Hepatocyte (in vitro differentiated cells): ENCODE data around the gene ARPC1A. TPM values are rescaled to one million over a fixed set of nuclear protein-coding genes. Genes with fewer than 3 reads are reported as not detected.

ENCODE experiments used
- DNase-seq: peaks from one replicate; pipeline ENCODE4 v3.0.0-alpha.2; 2016; ENCODE audit warnings: low spot score
- H2AFZ ChIP-seq: fragments of 200-600 bp; sonication (generic); 2 replicates; pipeline ENCODE4 v1.6.0; 2016; ENCODE audit warnings: antibody characterized with exemption, mild to moderate bottlenecking
- H3K27ac ChIP-seq: fragments of 200-600 bp; sonication (generic); 2 replicates; pipeline ENCODE4 v1.5.1; 2016; ENCODE audit warnings: mild to moderate bottlenecking
- H3K27me3 ChIP-seq: fragments of 200-600 bp; sonication (generic); 2 replicates; pipeline ENCODE4 v1.6.1; 2016
- H3K36me3 ChIP-seq: fragments of 200-600 bp; sonication (generic); replicated peaks from 2 replicates; pipeline ENCODE4 v1.5.1; 2016; ENCODE audit warnings: low read depth; ENCODE audit not compliant: insufficient read depth
- H3K4me1 ChIP-seq: fragments of 200-600 bp; sonication (generic); 2 replicates; pipeline ENCODE4 v1.5.1; 2016; ENCODE audit warnings: mild to moderate bottlenecking, moderate library complexity; ENCODE audit not compliant: insufficient read depth
- H3K4me2 ChIP-seq: fragments of 200-600 bp; sonication (generic); 2 replicates; pipeline ENCODE4 v1.6.0; 2016
- H3K4me3 ChIP-seq: fragments of 200-600 bp; sonication (generic); 2 replicates; pipeline ENCODE4 v1.5.1; 2016; ENCODE audit warnings: mild to moderate bottlenecking
- H3K79me2 ChIP-seq: fragments of 200-600 bp; sonication (generic); 2 replicates; pipeline ENCODE4 v1.6.0; 2017; ENCODE audit warnings: mild to moderate bottlenecking
- H3K9me2 ChIP-seq: fragments of 200-600 bp; sonication (generic); replicated peaks from 2 replicates; pipeline ENCODE4 v1.6.0; 2017; ENCODE audit warnings: mild to moderate bottlenecking; ENCODE audit not compliant: insufficient read depth
- H3K9me3 ChIP-seq: fragments of 200-600 bp; sonication (generic); 2 replicates; pipeline ENCODE4 v1.5.1; 2016; ENCODE audit warnings: low read depth, mild to moderate bottlenecking
- H4K20me1 ChIP-seq: fragments of 200-600 bp; sonication (generic); 2 replicates; pipeline ENCODE4 v1.6.0; 2016; ENCODE audit warnings: mild to moderate bottlenecking; ENCODE audit not compliant: insufficient read depth, poor library complexity, severe bottlenecking
- EZH2 ChIP-seq: fragments of 200-600 bp; sonication (generic); IDR thresholded peaks from 2 replicates; pipeline ENCODE4 v1.6.1; 2016; ENCODE audit warnings: antibody characterized with exemption, mild to moderate bottlenecking, borderline replicate concordance
- EZH2phosphoT487 ChIP-seq: fragments of 200-600 bp; sonication (generic); IDR thresholded peaks from one replicate; pipeline ENCODE4 v1.6.1; 2018; ENCODE audit warnings: antibody characterized with exemption, mild to moderate bottlenecking, low read depth, moderate library complexity; ENCODE audit not compliant: unreplicated experiment, severe bottlenecking
- WGBS: methylation state at CpG from one replicate; pipeline ENCODE4 v1.1.6; 2016; ENCODE audit warnings: low lambda C conversion rate; ENCODE audit errors: missing lambda C conversion rate; 5-methylcytosine and 5-hydroxymethylcytosine counted together
- polyA plus RNA-seq: library from polyadenylated mRNA; unstranded; fragments of >200 nt; fragmentation: Nextera tagmentation; extraction: Ambion mirVana; gene quantifications from 2 replicates; pipeline ENCODE4 v1.2.1, GENCODE V29; 2016
- total RNA-seq: library from RNA; depleted of rRNA; stranded (reverse); fragments of >200 nt; gene quantifications from 2 replicates; pipeline ENCODE4 v1.2.3, GENCODE V29; 2014
- TF ChIP-seq, protein P1 (sequence below): fragments of 200-600 bp; sonication (generic); IDR thresholded peaks from 2 replicates; pipeline ENCODE4 v1.5.1; 2016; ENCODE audit warnings: antibody characterized with exemption, mild to moderate bottlenecking; ENCODE audit not compliant: poor library complexity

The ARPC1A gene
- total and polyA plus RNA-seq, 2 experiments from 2014 or later: 166 to 190 TPM

DNA sequence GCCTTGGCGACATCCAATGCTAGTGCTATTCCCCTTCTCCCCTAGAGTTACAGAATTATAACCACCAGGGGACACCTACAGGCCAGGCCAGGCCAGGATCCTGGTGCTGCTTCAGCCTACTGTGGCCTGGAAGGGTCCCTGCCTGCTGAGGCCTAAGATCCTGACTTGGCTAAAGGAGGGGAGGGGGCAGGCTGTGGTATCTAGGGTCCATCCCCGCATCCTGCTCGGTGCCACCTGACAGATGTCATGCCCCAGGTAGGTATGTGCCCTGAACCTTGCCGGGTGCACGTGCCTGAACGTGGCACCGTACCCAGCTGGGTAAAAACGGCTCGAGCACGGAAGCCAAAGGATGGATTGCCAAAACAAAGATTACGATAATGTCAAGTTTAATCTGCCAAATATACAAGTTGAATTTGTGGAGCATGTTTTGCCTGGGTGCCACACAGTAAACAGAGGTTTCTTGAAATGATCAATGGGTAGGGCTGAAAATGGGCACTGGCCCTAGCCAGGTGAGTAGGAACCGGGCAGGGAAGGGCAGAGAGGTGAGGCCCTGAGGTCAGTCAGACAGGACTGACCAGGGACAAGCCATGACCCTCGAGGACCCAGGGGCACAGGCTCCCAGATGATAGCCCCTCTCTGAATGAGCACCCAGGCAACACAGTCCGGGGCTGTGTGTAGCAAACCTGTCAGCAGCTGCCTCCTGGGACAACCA is 70.1 kb downstream of the ARPC1A start:
- no peak overlapping the region for H3K4me2 ChIP-seq
- DNase-seq: no peak
- H3K36me3 ChIP-seq: no peaks in the 10 kb centered on the region
- no peaks in the 10 kb centered on the region for H3K9me3 ChIP-seq
- no peak overlapping the region for H3K27ac ChIP-seq
- H3K4me1 ChIP-seq: peaks cover 14% of the 10 kb centered on the region
- TF ChIP-seq EZH2 (no peak), EZH2phosphoT487 (no peak)
- TF ChIP-seq, protein P1, sequence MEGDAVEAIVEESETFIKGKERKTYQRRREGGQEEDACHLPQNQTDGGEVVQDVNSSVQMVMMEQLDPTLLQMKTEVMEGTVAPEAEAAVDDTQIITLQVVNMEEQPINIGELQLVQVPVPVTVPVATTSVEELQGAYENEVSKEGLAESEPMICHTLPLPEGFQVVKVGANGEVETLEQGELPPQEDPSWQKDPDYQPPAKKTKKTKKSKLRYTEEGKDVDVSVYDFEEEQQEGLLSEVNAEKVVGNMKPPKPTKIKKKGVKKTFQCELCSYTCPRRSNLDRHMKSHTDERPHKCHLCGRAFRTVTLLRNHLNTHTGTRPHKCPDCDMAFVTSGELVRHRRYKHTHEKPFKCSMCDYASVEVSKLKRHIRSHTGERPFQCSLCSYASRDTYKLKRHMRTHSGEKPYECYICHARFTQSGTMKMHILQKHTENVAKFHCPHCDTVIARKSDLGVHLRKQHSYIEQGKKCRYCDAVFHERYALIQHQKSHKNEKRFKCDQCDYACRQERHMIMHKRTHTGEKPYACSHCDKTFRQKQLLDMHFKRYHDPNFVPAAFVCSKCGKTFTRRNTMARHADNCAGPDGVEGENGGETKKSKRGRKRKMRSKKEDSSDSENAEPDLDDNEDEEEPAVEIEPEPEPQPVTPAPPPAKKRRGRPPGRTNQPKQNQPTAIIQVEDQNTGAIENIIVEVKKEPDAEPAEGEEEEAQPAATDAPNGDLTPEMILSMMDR: no peak
- 96% methylated on average over 14 of the region's 14 CpGs for WGBS
- no peaks in the 10 kb centered on the region for H4K20me1 ChIP-seq
- no peak overlapping the region for H2AFZ ChIP-seq
- no peak overlapping the region for H3K4me3 ChIP-seq
- no peaks in the 10 kb centered on the region for H3K79me2 ChIP-seq
- no peaks in the 10 kb centered on the region for H3K9me2 ChIP-seq
- H3K27me3 ChIP-seq: no peaks in the 10 kb centered on the region

DNA sequence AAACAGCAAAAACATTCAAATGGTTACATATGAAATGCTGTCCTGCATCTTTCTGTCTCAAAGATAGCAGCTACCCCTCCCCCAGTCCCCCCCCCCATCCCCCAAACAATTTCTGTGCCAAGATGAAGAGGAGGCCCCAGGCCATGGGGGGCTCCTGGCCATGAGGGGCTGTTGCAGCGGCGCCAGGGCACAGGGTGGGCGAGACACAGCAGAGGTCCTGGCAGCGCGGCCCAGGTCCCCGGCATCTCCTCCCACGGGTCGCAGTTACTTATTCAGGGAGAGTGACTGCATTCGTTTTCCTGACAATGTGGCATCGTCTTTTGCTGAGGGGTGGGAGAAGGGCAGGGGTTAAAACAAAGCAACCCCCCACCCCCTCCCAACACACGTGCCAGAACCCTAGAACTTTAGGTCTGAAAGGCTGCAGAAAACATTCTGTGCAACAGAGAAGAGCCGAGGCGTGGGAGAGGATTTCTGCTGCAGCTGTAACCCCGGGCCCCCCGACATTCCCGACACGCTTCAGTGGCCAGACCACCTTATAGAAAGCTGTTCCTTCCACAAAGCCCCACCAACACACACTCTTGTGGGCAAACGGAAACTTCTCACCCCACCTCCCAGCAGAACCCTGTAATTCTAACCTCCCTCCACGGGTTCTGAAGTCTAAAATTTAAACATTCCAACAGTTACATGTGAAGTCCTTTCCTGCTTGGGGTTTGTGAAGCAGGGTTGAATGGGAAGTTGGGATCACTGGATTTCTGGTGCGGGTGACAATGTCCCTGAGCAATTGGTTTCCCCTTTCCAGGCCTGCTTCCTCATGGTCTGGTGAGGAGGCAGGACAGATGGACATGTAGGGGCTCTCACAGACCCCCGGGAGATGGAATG is 71.0 kb downstream of the ARPC1A start:
- H3K27ac ChIP-seq: no peak overlapping the region

DNA sequence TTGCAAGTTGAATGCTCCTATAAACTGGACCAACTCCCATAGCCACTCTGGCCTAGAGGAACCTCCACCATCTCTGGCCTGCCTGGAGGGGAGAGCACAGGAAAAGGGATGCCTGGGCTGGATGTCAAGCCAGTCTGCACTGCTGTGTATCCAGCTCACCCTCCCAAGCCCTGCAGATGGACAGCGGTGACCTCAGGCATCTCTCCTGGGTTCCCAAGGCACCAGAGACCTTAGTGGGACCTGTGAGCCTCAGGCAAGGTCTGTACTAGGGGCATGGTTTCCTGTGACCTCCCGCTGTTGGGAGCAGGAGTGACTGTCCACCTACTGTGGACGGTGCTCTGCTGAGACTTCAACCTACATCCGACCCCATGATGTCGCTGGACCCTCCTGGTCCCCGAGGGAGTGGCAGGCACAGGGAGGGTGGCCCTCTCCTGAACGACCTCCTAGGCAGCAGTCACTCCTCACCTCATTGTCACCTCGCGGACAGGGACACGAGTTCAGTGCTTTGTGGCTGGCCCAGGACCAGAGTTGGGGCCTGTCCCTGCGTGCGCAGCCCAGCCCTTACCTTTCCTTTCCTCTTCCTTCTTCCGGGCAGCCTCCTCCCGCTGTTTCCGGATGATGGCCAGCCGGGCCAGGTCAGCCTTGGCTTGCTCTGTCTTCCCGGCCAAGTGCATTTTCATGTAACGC is 71.7 kb downstream of the ARPC1A start:
- no peak for DNase-seq
- Histone ChIP-seq H3K27me3 (no peaks in the 10 kb centered on the region), H3K4me2 (no peak overlapping the region), H3K4me3 (no peak overlapping the region), H3K36me3 (no peaks in the 10 kb centered on the region), H3K9me3 (no peaks in the 10 kb centered on the region), H2AFZ (no peak overlapping the region), H4K20me1 (no peaks in the 10 kb centered on the region), H3K9me2 (no peaks in the 10 kb centered on the region), H3K27ac (no peak overlapping the region), H3K79me2 (no peaks in the 10 kb centered on the region), H3K4me1 (peaks cover 8% of the 10 kb centered on the region)
- no peak for TF ChIP-seq EZH2phosphoT487
- no peak for TF ChIP-seq EZH2
- TF ChIP-seq, protein P1: no peak
- 94% methylated on average over 18 of the region's 18 CpGs for WGBS

More for the DNA sequence above, 71.0 kb downstream of the ARPC1A start:
- Histone ChIP-seq H3K9me2 (no peaks in the 10 kb centered on the region), H3K36me3 (no peaks in the 10 kb centered on the region), H2AFZ (no peak overlapping the region), H4K20me1 (no peaks in the 10 kb centered on the region), H3K9me3 (no peaks in the 10 kb centered on the region), H3K4me2 (no peak overlapping the region), H3K4me3 (no peak overlapping the region), H3K27me3 (no peaks in the 10 kb centered on the region), H3K79me2 (no peaks in the 10 kb centered on the region), H3K4me1 (peaks cover 14% of the 10 kb centered on the region)
- WGBS: 93% methylated on average over 21 of the region's 21 CpGs
- no peak for DNase-seq
- TF ChIP-seq, protein P1: no peak
- TF ChIP-seq EZH2: no peak
